GM12878 (cell line): ENCODE data around the gene HLTF. TPM values are rescaled to one million over a fixed set of nuclear protein-coding genes. Genes with fewer than 3 reads are reported as not detected.

ENCODE experiments used
- ATAC-seq: fragments of 200-7000 bp; cut with Tn5 transposase; 3 replicates; pipeline ENCODE4 v1.9.1; 2020; ENCODE audit warnings: mild to moderate bottlenecking, moderate library complexity
- BruUV-seq: library from RNA; stranded (reverse); fragments of 400-500 nt; replicated peaks from 2 replicates; lab custom pipeline; 2021; lab: Mats Ljungman, UMichigan
- CTCF ChIA-PET: fragments of 300-600 bp; sonication (Branson Sonifier 250); formaldehyde crosslinking; extraction: SDS; loops from one replicate; lab custom pipeline; 2021; ENCODE audit warnings: inconsistent platforms; lab: Yijun Ruan, JAX
- POLR2A ChIA-PET: fragments of 350-600 bp; formaldehyde crosslinking; extraction: SDS; loops from one replicate; lab custom pipeline; 2021; ENCODE audit warnings: inconsistent platforms; lab: Charles Lee
- RAD21 ChIA-PET: fragments of 300-600 bp; sonication (Branson Sonifier 250); formaldehyde crosslinking; loops from one replicate; lab custom pipeline; 2023; ENCODE audit warnings: antibody characterized with exemption; ENCODE audit not compliant: unreplicated experiment; lab: Charles Lee
- SMC1A ChIA-PET: fragments of 300-600 bp; sonication (Branson Sonifier 250); formaldehyde crosslinking; loops from one replicate; lab custom pipeline; 2023; ENCODE audit not compliant: unreplicated experiment, uncharacterized antibody; lab: Charles Lee
- DNase-seq: peaks from one replicate; pipeline ENCODE4 v3.0.0-alpha.2; 2011; ENCODE audit warnings: low read depth, low spot score
- FAIRE-seq: peaks from 3 replicates; lab custom pipeline; 2011; peaks lifted over from hg19 to GRCh38; lab: Jason Lieb, UNC
- H2AFZ ChIP-seq: 2 replicates; pipeline ENCODE4 v1.6.0; 2011; ENCODE audit warnings: low read depth, low read length, control low read depth; ENCODE audit not compliant: control insufficient read depth
- H3K27ac ChIP-seq: 2 replicates; pipeline ENCODE4 v1.5.1; 2011; ENCODE audit warnings: control low read depth; ENCODE audit not compliant: control insufficient read depth, insufficient read depth
- H3K27me3 ChIP-seq, 2 experiments: replicated peaks in 1 of 2; 2 replicates each; pipeline versions ENCODE4 v1.6.0 to v1.6.1; 2011; ENCODE audit warnings: low read length in 1 of 2; ENCODE audit not compliant: control insufficient read depth in 2 of 2, insufficient read depth in 2 of 2
- H3K36me3 ChIP-seq, 2 experiments: 2 replicates each; pipeline ENCODE4 v1.5.1; 2011; ENCODE audit warnings: low read length in 1 of 2; ENCODE audit not compliant: control insufficient read depth in 2 of 2, insufficient read depth in 2 of 2
- H3K4me1 ChIP-seq: 2 replicates; pipeline ENCODE4 v1.6.1; 2011; ENCODE audit warnings: mild to moderate bottlenecking, low read length, moderate library complexity, mixed read lengths; ENCODE audit not compliant: control insufficient read depth, insufficient read depth
- H3K4me2 ChIP-seq: 2 replicates; pipeline ENCODE4 v1.6.0; 2011; ENCODE audit warnings: control low read depth; ENCODE audit not compliant: control insufficient read depth, insufficient read depth
- H3K4me3 ChIP-seq: fragments of 200-600 bp; sonication (generic); 2 replicates; pipeline ENCODE4 v1.5.1; 2016
- H3K79me2 ChIP-seq: 2 replicates; pipeline ENCODE4 v1.6.0; 2011; ENCODE audit warnings: low read length; ENCODE audit not compliant: control insufficient read depth, insufficient read depth
- H3K9ac ChIP-seq: 2 replicates; pipeline ENCODE4 v1.8.0; 2011; ENCODE audit warnings: low read length, control low read depth, mixed read lengths; ENCODE audit not compliant: control insufficient read depth, insufficient read depth
- H3K9me3 ChIP-seq: replicated peaks from 3 replicates; pipeline ENCODE4 v1.5.1; 2011; ENCODE audit warnings: mild to moderate bottlenecking, low read length; ENCODE audit not compliant: control insufficient read depth, insufficient read depth
- H4K20me1 ChIP-seq: 2 replicates; pipeline ENCODE4 v1.6.0; 2011; ENCODE audit not compliant: control insufficient read depth, insufficient read depth
- ASH2L ChIP-seq: fragments of 300-600, 200-600 bp; sonication (generic); IDR thresholded peaks from 2 replicates; pipeline ENCODE4 v1.6.1; 2017; ENCODE audit warnings: low read depth, mild to moderate bottlenecking, borderline replicate concordance
- EED ChIP-seq: sonication (generic); IDR thresholded peaks from 2 replicates; pipeline ENCODE4 v1.6.1; 2016; ENCODE audit warnings: antibody characterized with exemption, low read depth
- EGR1 ChIP-seq, 2 experiments: IDR thresholded peaks; 1 replicate in 1 of 2; 2 replicates in 1 of 2; pipeline ENCODE4 v1.6.1; 2011 to 2012; ENCODE audit warnings: low read depth in 2 of 2, low read length in 2 of 2, borderline replicate concordance in 1 of 2, mild to moderate bottlenecking in 1 of 2, moderate library complexity in 1 of 2
- HCFC1 ChIP-seq: fragments of 150-350 bp; IDR thresholded peaks from 2 replicates; pipeline ENCODE4 v1.6.1; 2014; ENCODE audit warnings: low read length
- HSF1 ChIP-seq: fragments of 150-350 bp; IDR thresholded peaks from 2 replicates; pipeline ENCODE4 v1.6.1; 2014; ENCODE audit warnings: mild to moderate bottlenecking, low read depth, low read length
- MTA3 ChIP-seq: IDR thresholded peaks from 2 replicates; pipeline ENCODE4 v1.6.1; 2012; ENCODE audit warnings: low read length, inconsistent platforms, borderline replicate concordance
- MYC ChIP-seq: IDR thresholded peaks from 2 replicates; pipeline ENCODE4 v1.6.1; 2011; ENCODE audit warnings: mild to moderate bottlenecking, low read length, moderate library complexity, inconsistent platforms; ENCODE audit not compliant: insufficient read depth, insufficient replicate concordance, insufficient read length, severe bottlenecking
- NFXL1 ChIP-seq: fragments of 450-650 bp; IDR thresholded peaks from 2 replicates; pipeline ENCODE4 v1.6.1; 2017; ENCODE audit warnings: antibody characterized with exemption, mild to moderate bottlenecking, borderline replicate concordance
- NKRF ChIP-seq: fragments of 450-650 bp; conservative IDR thresholded peaks from 2 replicates; pipeline ENCODE4 v1.6.1; 2017; ENCODE audit warnings: mild to moderate bottlenecking, moderate library complexity
- NR2C1 ChIP-seq: fragments of 450-650 bp; IDR thresholded peaks from 2 replicates; pipeline ENCODE4 v1.6.1; 2017; ENCODE audit warnings: antibody characterized with exemption, mild to moderate bottlenecking, moderate library complexity
- NR2F1 ChIP-seq: fragments of 450-650 bp; conservative IDR thresholded peaks from 2 replicates; pipeline ENCODE4 v1.6.1; 2017; ENCODE audit warnings: mild to moderate bottlenecking
- PAX8 ChIP-seq: fragments of 450-650 bp; IDR thresholded peaks from 2 replicates; pipeline ENCODE4 v1.6.1; 2017; ENCODE audit warnings: mild to moderate bottlenecking, moderate library complexity
- SIX5 ChIP-seq: IDR thresholded peaks from 2 replicates; pipeline ENCODE4 v1.6.1; 2011; ENCODE audit warnings: mild to moderate bottlenecking, low read depth, low read length, moderate library complexity; ENCODE audit not compliant: severe bottlenecking
- SP1 ChIP-seq: IDR thresholded peaks from one replicate; pipeline ENCODE4 v1.6.1; 2011; ENCODE audit warnings: low read depth, low read length
- ZNF207 ChIP-seq: fragments of 450-650 bp; IDR thresholded peaks from 2 replicates; pipeline ENCODE4 v1.6.1; 2014; ENCODE audit warnings: antibody characterized with exemption, mild to moderate bottlenecking, borderline replicate concordance
- WGBS: methylation state at CpG from one replicate; pipeline ENCODE4 v1.1.6; 2016; ENCODE audit warnings: low lambda C conversion rate; ENCODE audit not compliant: insufficient replicate concordance, insufficient coverage; ENCODE audit errors: missing lambda C conversion rate; 5-methylcytosine and 5-hydroxymethylcytosine counted together
- in situ Hi-C: fragments of 300-500 bp; cut with MboI; formaldehyde crosslinking; loops from 9 replicates; pipeline ENCODE4 v1.14.3; 2018; ENCODE audit warnings: mixed read lengths
- intact Hi-C: fragments of 100-400 bp; cut with micrococcal nuclease; formaldehyde crosslinking; loops from one replicate; pipeline ENCODE4 v1.14.2; 2022; ENCODE audit not compliant: unreplicated experiment
- polyA plus RNA-seq, 11 experiments: library from polyadenylated mRNA; depleted of rRNA in 4 of 11; unstranded in 6 of 11; stranded (reverse) in 5 of 11; fragments of >200 nt; fragmentation: Nextera tagmentation in 4 of 11; fragmentation: Illumina TruSeq in 1 of 11; extraction: Ambion mirVana in 4 of 11; extraction: Trizol in 1 of 11; gene quantifications; 1 replicate in 1 of 11; 2 replicates in 10 of 11; pipeline versions ENCODE4 v1.2.1 to v1.2.3, GENCODE V29; 2011 to 2016; ENCODE audit warnings: inconsistent platforms in 2 of 11, missing spikeins in 2 of 11, low read depth in 1 of 11
- total RNA-seq, 4 experiments: library from RNA; depleted of rRNA in 3 of 4; stranded (reverse); fragments of >200 nt in 3 of 4; fragmentation: Illumina TruSeq in 1 of 4; extraction: Trizol in 1 of 4; gene quantifications; 2 replicates each; pipeline versions ENCODE4 v1.2.1 to v1.2.3, GENCODE V29; 2013 to 2021
- TF ChIP-seq, protein P1 (sequence below): IDR thresholded peaks from 2 replicates; pipeline ENCODE4 v1.6.1; 2011; ENCODE audit warnings: low read depth, mild to moderate bottlenecking, low read length, moderate library complexity, borderline replicate concordance; ENCODE audit errors: extremely low read depth

HLTF gene
- total and polyA plus RNA-seq, 10 of the 15 experiments (the other 5 are each of a cell fraction or from before 2014, with no cell fraction given): 13.7 to 50.4 (median 31.7) TPM

DNA sequence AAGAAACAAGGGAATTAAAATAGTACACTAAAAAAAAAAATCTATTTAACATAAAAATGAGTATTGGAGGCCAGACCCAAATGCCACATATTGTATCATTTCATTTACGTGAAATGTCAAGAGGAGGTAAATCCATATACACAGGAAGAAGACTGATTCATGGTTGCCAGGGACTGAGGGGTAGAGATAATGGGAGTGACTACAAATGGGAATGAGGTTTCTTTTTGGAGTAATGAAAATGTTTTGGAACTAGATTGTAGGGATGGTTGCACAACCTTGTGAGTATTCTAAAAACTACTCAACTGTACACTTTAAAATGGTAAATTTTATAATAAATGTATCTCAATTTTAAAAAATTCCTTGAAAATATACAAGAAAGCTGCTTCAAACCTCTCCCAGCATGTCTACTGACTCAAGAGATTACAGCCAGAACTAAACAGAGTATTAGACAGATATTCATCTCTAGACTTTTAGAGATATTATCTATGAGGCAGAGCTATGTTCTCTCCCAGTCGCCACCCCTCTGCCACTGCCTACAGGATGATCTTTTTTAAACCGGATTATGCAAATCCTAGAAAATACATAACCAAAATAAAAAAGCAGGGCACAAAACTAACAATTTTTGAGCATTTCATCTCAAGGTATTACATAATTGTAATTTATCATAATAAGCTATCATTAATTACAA lies 6.2 kb downstream of the HLTF start:
- ChIA-PET CTCF (interaction anchor here (0.6 kb wide), 1 partner anchor 33 kb away, joined by 3 read pairs; no protein-coding TSS in a partner anchor), SMC1A (interaction anchor here (1.1 kb wide), 1 partner anchor 21 kb away, joined by 3 read pairs; no protein-coding TSS in a partner anchor), POLR2A (no interaction called here), RAD21 (no interaction called here)
- H3K27ac ChIP-seq: no peak overlapping the region
- H2AFZ ChIP-seq: no peak overlapping the region
- no peaks in the 10 kb centered on the region; the same call in 2 of the 3 replicates for H3K9me3 ChIP-seq
- H3K79me2 ChIP-seq: peaks cover 32% of the 10 kb centered on the region
- no peaks in the 10 kb centered on the region for H3K27me3 ChIP-seq
- intact Hi-C loops: no loop called here
- no TSS peak for BruUV-seq
- H3K36me3 ChIP-seq: peaks cover 0 to 11% of the 10 kb centered on the region in 2 experiments; a peak in 1 of 4 replicates
- 98% methylated on average over 3 of the region's 3 CpGs for WGBS
- H3K4me1 ChIP-seq: no peaks in the 10 kb centered on the region
- in situ Hi-C loops: no loop called here
- no peak overlapping the region for H3K4me2 ChIP-seq
- no peak for DNase-seq
- ATAC-seq: no peak
- H4K20me1 ChIP-seq: no peaks in the 10 kb centered on the region
- H3K4me3 ChIP-seq: no peak overlapping the region
- no peak for FAIRE-seq
- no peak overlapping the region for H3K9ac ChIP-seq
- TF ChIP-seq HCFC1 (no peak), MYC (no peak), NFXL1 (no peak), NR2C1 (no peak), PAX8 (no peak), MTA3 (no peak), HSF1 (no peak), SP1 (no peak), ASH2L (no peak), EED (no peak), SIX5 (no peak), ZNF207 (no peak), EGR1 (IDR thresholded peaks at IDR 0.05; ENCODE audit: borderline replicate concordance in 1 of 2, low read depth in 2 of 2, low read length in 2 of 2) (no peak), NKRF (no peak), NR2F1 (no peak)
- TF ChIP-seq, protein P1, sequence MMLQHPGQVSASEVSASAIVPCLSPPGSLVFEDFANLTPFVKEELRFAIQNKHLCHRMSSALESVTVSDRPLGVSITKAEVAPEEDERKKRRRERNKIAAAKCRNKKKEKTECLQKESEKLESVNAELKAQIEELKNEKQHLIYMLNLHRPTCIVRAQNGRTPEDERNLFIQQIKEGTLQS: no peak
